Epithelial cell of proximal tubule (primary cell): Measurements from ENCODE around the gene THEM5. TPM values are rescaled to one million over a fixed set of nuclear protein-coding genes. Genes with fewer than 3 reads are reported as not detected.

ENCODE experiments used
- DNase-seq: peaks from one replicate; pipeline ENCODE4 v3.0.0-alpha.2; 2011; ENCODE audit warnings: low read depth
- H3K4me3 ChIP-seq: 2 replicates; pipeline ENCODE4 v1.5.1; 2011; ENCODE audit warnings: low read depth, mild to moderate bottlenecking, low read length
- total RNA-seq: library from RNA; depleted of rRNA; stranded (reverse); fragments of >200 nt; gene quantifications from 2 replicates; pipeline ENCODE4 v1.2.3, GENCODE V29; 2015
- TF ChIP-seq, protein P1 (sequence below): conservative IDR thresholded peaks from 2 replicates; pipeline ENCODE4 v1.5.1; 2012; ENCODE audit warnings: low read depth, mild to moderate bottlenecking, low read length

Gene THEM5
- total RNA-seq, 1 donor from 2014 or later: not detected

DNA sequence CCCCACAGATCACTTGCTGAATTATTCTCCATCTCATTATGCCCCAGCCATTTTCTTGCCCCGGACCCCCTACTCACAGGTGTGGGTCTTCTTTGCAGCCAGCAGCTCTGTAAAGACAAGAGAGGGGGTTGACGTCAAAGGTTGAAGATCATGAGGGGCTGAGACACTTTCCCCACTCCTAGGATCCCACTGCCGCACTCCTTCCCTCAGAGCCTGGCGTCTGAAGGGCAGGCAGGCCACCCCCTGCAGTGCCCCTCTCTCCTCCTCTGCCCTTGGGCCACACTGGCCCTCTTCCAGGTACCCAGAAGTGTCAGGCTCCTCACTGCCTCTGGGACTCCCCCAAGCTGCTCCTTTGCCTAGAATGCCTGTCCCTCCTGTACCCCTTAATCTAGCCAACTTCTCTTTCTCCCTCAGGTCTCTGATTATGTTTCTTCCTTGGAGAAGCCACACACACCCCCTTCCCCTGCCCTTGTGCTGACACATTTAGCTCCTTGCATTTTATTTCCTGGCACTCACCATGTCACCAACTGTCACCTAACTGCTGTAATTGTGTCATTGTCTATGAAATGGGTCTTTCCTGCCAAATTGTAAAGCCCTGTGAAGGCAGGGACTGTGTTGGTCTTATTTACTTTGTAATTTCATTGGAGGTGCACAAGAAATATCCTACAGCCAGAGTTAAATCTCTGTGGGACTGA, 24.0 kb downstream of the THEM5 start:
- no peak for DNase-seq
- TF ChIP-seq, protein P1, sequence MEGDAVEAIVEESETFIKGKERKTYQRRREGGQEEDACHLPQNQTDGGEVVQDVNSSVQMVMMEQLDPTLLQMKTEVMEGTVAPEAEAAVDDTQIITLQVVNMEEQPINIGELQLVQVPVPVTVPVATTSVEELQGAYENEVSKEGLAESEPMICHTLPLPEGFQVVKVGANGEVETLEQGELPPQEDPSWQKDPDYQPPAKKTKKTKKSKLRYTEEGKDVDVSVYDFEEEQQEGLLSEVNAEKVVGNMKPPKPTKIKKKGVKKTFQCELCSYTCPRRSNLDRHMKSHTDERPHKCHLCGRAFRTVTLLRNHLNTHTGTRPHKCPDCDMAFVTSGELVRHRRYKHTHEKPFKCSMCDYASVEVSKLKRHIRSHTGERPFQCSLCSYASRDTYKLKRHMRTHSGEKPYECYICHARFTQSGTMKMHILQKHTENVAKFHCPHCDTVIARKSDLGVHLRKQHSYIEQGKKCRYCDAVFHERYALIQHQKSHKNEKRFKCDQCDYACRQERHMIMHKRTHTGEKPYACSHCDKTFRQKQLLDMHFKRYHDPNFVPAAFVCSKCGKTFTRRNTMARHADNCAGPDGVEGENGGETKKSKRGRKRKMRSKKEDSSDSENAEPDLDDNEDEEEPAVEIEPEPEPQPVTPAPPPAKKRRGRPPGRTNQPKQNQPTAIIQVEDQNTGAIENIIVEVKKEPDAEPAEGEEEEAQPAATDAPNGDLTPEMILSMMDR: no peak
- no peak overlapping the region for H3K4me3 ChIP-seq

DNA sequence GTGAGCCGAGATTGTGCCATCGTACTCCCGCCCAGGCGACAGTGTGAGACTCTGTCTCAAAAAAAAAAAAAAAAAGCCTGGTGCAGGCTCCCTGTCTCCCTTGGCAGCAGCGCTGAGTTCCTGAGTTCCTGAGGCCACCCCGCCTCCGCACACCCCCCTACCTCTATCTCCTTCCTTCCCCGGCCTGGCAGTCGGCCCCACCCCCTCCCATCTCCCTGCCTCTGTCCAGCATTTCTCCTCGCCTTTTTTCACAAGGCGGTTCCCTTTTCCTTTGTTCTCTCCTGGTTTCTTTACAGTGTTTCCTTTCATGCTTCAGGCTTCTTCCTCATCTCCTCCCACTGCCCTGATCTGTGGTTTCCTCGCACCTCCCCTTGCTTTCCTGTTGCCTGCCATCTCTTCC, 24.6 kb downstream of the THEM5 start:
- H3K4me3 ChIP-seq: no peak overlapping the region
- DNase-seq: no peak
- TF ChIP-seq, protein P1: no peak

DNA sequence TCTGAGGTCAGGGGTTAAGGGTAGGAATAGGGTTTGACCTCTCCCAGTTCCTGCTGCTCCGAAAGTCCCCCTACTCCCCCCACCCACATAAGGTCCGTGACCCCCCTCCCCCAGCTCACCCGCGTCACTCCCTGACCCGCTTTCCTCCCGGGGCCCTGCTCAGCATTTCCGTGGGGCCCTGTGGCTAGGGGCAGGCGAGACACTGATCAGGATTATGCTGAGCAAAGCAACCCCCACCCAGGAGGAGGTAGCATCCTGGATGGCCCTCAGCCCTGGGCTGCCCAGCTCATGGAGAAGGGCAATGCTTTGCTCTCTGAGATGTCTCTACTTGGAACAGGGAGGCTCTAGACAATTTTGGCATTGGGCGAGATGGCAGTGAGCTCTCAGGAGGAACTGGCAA, 25.7 kb downstream of the THEM5 start:
- DNase-seq: no peak
- TF ChIP-seq, protein P1: no peak

DNA sequence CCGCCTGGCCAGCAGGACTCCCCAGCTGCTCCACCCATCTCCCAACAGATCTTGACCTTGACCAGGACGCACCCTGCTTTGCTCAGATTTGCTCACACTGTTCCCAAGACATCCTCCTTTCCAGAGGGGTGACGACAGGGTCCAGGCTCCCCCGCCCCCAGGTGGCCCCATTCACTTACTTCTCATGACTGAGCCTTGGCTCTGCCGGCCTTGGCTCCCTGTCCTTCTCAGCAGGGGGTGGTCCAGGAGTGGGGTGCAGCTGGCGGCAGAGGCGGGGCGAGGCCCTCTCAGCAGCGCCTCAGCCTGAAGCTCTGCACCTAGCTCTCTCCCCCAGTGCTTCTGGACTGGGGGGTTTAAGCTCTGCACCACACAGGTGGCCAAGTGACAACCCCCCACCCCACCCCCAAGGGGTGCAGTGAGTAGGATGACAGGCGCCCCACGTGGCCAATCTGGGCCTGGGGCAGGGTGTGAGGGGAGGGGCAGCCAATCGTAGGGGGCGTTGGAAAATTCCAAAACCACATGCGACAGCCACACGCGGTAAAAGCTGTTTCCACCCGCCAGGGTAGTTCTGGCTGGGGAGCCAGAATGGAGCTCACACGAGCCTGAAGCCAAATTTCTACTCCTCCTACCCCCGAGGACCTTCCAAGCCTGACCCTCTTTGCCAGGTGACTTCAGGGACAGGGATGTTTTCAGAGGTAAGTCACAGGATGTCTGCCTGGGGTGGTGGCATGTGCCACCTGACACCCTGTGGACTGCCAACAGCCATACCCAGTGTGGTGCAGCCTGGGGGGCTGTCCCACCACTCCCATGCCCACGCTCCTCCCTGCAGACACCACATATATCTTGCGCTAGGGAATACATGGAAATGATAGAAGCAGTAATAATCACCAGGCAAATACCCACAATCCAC, 27.5 kb downstream of the THEM5 start:
- TF ChIP-seq, protein P1: no peak
- H3K4me3 ChIP-seq: no peak overlapping the region
- no peak for DNase-seq

More for the DNA sequence above, 25.7 kb downstream of the THEM5 start:
- no peak overlapping the region for H3K4me3 ChIP-seq

DNA sequence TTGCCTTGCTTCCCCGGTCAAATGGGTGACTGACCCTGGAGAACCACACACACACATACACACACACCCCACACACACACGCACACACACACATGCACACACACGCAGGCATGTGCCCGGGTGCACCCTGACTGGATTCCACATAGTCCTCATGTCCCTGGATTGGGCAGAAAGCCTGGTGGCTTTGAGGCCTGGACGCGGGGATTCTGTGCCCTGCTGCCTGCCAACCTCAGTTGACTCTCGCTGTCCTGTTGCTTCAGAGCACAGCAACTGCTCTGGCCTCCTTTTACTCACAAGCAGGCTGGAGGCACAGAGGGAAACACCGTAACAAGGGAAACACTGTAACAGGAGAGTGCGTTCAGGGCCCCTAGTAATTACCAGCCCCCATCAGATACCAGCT, 28.3 kb downstream of the THEM5 start:
- no peak for DNase-seq
- TF ChIP-seq, protein P1: no peak
- H3K4me3 ChIP-seq: no peak overlapping the region

DNA sequence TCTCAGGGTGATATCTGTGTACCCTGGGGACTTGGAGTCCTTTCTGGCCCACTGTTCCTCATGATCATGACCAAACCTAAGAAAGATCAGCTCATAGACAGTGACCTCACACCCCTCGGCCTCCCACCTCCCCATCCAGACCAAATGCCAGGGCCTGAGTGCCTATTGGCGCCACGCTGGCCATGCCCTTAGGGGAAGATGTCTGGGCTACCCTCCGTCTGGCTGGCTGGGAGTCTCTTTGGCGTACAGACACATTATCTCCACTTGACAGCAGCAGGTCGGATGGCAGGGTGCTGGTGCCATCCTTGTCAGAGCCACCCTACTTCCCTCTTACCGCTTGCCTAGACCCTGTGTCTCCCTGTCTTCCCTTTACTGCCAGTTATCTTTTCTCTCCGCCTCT, 30.3 kb downstream of the THEM5 start:
- TF ChIP-seq, protein P1: no peak
- H3K4me3 ChIP-seq: no peak overlapping the region
- no peak for DNase-seq
